ENCODE results near the gene PARN.

PARN gene

GRCh38 chr16:14485811-14486519 lies 144.1 kb downstream of the PARN start:
- H3K36me3 ChIP-seq: peaks cover 7% of the 10 kb centered on the region
- no peaks in the 10 kb centered on the region for H3K27me3 ChIP-seq (ENCODE audit: insufficient read depth, low read depth, severe bottlenecking)
- TF ChIP-seq CTCF (IDR thresholded peaks at IDR 0.05; ENCODE audit: low read depth, low read length): no peak
- H3K9me3 ChIP-seq (ENCODE audit: severe bottlenecking): no peaks in the 10 kb centered on the region
- H3K4me3 ChIP-seq (ENCODE audit: low read depth, low read length): no peak overlapping the region
- no peak overlapping the region for H3K27ac ChIP-seq
- DNase-seq: no peak

- Histone ChIP-seq H3K27me3 (ENCODE audit: insufficient read depth, low read depth, severe bottlenecking) (no peaks in the 10 kb centered on the region), H3K9me3 (ENCODE audit: severe bottlenecking) (no peaks in the 10 kb centered on the region), H3K27ac (no peak overlapping the region), H3K36me3 (peaks cover 7% of the 10 kb centered on the region), H3K4me3 (ENCODE audit: low read depth, low read length) (no peak overlapping the region)
- DNase-seq: no peak
- TF ChIP-seq CTCF (IDR thresholded peaks at IDR 0.05; ENCODE audit: low read depth, low read length): no peak
Observed at GRCh38 chr16:14485121-14485551, 144.9 kb downstream of the PARN start.

- peak; percentile 62 for DNase-seq
- Histone ChIP-seq H3K9me3 (ENCODE audit: severe bottlenecking) (peaks cover under 1% of the 10 kb centered on the region), H3K36me3 (peaks cover 12% of the 10 kb centered on the region), H3K27me3 (ENCODE audit: insufficient read depth, low read depth, severe bottlenecking) (no peaks in the 10 kb centered on the region), H3K4me3 (ENCODE audit: low read depth, low read length) (no peak overlapping the region), H3K27ac (no peak overlapping the region)
- TF ChIP-seq CTCF (IDR thresholded peaks at IDR 0.05; ENCODE audit: low read depth, low read length): no peak
Observed at GRCh38 chr16:14483819-14484385, 146.2 kb downstream of the PARN start.

- Histone ChIP-seq H3K27me3 (ENCODE audit: insufficient read depth, low read depth, severe bottlenecking) (no peaks in the 10 kb centered on the region), H3K4me3 (ENCODE audit: low read depth, low read length) (no peak overlapping the region), H3K9me3 (ENCODE audit: severe bottlenecking) (peaks cover 3% of the 10 kb centered on the region), H3K36me3 (peaks cover 5% of the 10 kb centered on the region), H3K27ac (no peak overlapping the region)
- no peak for DNase-seq
- no peak for TF ChIP-seq CTCF (IDR thresholded peaks at IDR 0.05; ENCODE audit: low read depth, low read length)
Observed at GRCh38 chr16:14476183-14476582, 153.9 kb downstream of the PARN start.

GRCh38 chr16:14475370-14476139 lies 154.5 kb downstream of the PARN start:
- Histone ChIP-seq H3K27ac (no peak overlapping the region), H3K27me3 (ENCODE audit: insufficient read depth, low read depth, severe bottlenecking) (no peaks in the 10 kb centered on the region), H3K4me3 (ENCODE audit: low read depth, low read length) (no peak overlapping the region), H3K36me3 (peaks cover 5% of the 10 kb centered on the region), H3K9me3 (ENCODE audit: severe bottlenecking) (peaks cover 3% of the 10 kb centered on the region)
- no peak for TF ChIP-seq CTCF (IDR thresholded peaks at IDR 0.05; ENCODE audit: low read depth, low read length)
- no peak for DNase-seq
